Thyroid gland (tissue), 4 donors: ENCODE data around the gene DEFB125. TPM values are rescaled to one million over a fixed set of nuclear protein-coding genes. Genes with fewer than 3 reads are reported as not detected.

ENCODE experiments used
- DNase-seq, 2 donors: peaks; one replicate each; pipeline ENCODE4 v3.0.0-alpha.2; 2019
- H3K27ac ChIP-seq, 3 donors: fragments of 200-600 bp; sonication (generic); 1 replicate in 2 of 3; 2 replicates in 1 of 3; pipeline ENCODE4 v1.5.1; 2016 to 2019; ENCODE audit warnings: mild to moderate bottlenecking in 1 of 3, moderate library complexity in 1 of 3
- H3K27me3 ChIP-seq: fragments of 200-600 bp; sonication (generic); one replicate; pipeline ENCODE4 v1.5.1; 2019
- H3K36me3 ChIP-seq, 2 donors: fragments of 200-600 bp; sonication (generic); one replicate each; pipeline ENCODE4 v1.5.1; 2016 to 2019
- H3K4me1 ChIP-seq, 2 donors: fragments of 200-600 bp; sonication (generic); one replicate each; pipeline ENCODE4 v1.5.1; 2017 to 2019
- H3K4me3 ChIP-seq, 3 donors: fragments of 200-600 bp; sonication (generic); replicated peaks in 1 of 3; 1 replicate in 2 of 3; 2 replicates in 1 of 3; pipeline ENCODE4 v1.5.1; 2016; ENCODE audit warnings: mild to moderate bottlenecking in 1 of 3
- H3K9me3 ChIP-seq: fragments of 200-600 bp; sonication (generic); one replicate; pipeline ENCODE4 v1.5.1; 2017
- POLR2A ChIP-seq, 2 donors: fragments of 450-650 bp; IDR thresholded peaks; one replicate each; pipeline ENCODE4 v1.6.1; 2017; ENCODE audit warnings: antibody characterized with exemption in 2 of 2, mild to moderate bottlenecking in 2 of 2, moderate library complexity in 1 of 2
- WGBS, 2 donors: methylation state at CpG; one replicate each; pipeline ENCODE4 v1.1.5; 2017; 5-methylcytosine and 5-hydroxymethylcytosine counted together
- intact Hi-C: fragments of 100-400 bp; cut with DNase I; formaldehyde crosslinking; loops from one replicate; pipeline ENCODE4 v1.15.1; 2023
- total RNA-seq, 4 donors: library from RNA; depleted of rRNA; stranded (reverse); fragments of >200 nt; gene quantifications; one replicate each; pipeline ENCODE4 v1.2.3, GENCODE V29; 2016
- TF ChIP-seq, protein P1 (sequence below), 6 experiments: fragments of 200-600 bp in 3 of 6; fragments of 450-650 bp in 3 of 6; sonication (generic) in 3 of 6; IDR thresholded peaks; one replicate each; pipeline ENCODE4 v1.5.1; 2016 to 2019; ENCODE audit warnings: antibody characterized with exemption in 6 of 6, mild to moderate bottlenecking in 2 of 6, inconsistent platforms in 1 of 6, moderate library complexity in 1 of 6

Gene DEFB125
- total RNA-seq, 4 donors from 2014 or later: not detected

DNA sequence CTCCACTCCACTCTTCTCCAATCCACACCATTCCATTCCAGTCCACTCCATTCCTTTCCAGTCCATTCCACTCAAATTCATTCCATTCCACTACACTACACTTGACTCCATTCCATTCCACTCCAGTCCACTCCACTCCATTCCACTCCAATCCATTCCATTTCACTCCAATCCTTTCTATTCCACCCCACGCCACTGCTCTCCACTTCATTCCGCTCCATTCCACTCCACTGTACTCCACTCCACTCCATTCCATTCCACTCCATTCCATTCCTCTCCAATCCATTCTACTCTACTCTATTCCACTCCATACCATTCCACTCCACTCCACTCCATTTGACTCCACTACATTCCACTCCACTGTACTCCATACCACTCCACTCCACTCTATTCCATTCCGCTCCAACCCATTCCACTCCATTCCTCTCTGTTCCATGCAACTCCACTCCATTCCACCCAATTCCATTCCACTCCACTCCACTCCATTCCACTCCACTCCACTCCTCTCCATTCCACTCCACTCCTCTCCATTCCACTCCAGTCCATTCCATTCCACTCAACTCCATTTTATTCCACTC, 23.4 kb upstream of the DEFB125 start:
- no peaks in the 10 kb centered on the region for H3K36me3 ChIP-seq
- no peak for TF ChIP-seq POLR2A (IDR thresholded peaks at IDR 0.05)
- TF ChIP-seq, protein P1, sequence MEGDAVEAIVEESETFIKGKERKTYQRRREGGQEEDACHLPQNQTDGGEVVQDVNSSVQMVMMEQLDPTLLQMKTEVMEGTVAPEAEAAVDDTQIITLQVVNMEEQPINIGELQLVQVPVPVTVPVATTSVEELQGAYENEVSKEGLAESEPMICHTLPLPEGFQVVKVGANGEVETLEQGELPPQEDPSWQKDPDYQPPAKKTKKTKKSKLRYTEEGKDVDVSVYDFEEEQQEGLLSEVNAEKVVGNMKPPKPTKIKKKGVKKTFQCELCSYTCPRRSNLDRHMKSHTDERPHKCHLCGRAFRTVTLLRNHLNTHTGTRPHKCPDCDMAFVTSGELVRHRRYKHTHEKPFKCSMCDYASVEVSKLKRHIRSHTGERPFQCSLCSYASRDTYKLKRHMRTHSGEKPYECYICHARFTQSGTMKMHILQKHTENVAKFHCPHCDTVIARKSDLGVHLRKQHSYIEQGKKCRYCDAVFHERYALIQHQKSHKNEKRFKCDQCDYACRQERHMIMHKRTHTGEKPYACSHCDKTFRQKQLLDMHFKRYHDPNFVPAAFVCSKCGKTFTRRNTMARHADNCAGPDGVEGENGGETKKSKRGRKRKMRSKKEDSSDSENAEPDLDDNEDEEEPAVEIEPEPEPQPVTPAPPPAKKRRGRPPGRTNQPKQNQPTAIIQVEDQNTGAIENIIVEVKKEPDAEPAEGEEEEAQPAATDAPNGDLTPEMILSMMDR (IDR thresholded peaks at IDR 0.05): no peak
- DNase-seq: no peak
- intact Hi-C loops: no loop called here
- 82 to 88% methylated on average over 3 of the region's 3 CpGs for whole genome bisulfite sequencing, 2 donors
- H3K4me3 ChIP-seq: no peak overlapping the region
- no peak overlapping the region for H3K27ac ChIP-seq
- H3K4me1 ChIP-seq: no peaks in the 10 kb centered on the region
- no peaks in the 10 kb centered on the region for H3K9me3 ChIP-seq
- H3K27me3 ChIP-seq: no peaks in the 10 kb centered on the region

DNA sequence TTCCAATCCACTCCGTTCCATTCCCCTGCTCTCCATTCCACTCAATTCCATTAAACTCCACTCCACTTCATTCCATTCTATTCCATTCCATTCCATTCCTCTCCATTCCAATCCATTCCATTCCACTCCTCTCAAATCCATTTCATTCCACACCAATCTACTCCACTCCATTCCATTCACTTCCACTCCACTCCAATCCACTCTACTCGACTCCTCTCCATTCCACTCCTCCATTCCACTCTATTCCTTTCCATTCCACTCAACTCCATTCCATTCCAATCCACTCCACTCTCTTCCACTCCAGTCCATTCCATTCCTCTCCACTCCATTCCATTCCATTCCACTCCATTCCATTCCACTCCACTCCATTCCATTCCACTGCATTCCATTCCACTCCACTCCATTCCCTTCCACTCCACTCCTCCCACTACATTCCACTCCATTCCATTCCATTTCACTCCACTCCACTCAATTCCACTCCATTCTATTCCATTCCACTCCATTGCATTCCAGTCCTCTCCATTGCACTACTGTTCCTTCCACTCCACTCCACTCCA, 22.6 kb upstream of the DEFB125 start:
- DNase-seq: no peak
- Histone ChIP-seq H3K4me3 (no peak overlapping the region), H3K9me3 (no peaks in the 10 kb centered on the region), H3K27ac (no peak overlapping the region), H3K4me1 (no peaks in the 10 kb centered on the region), H3K36me3 (no peaks in the 10 kb centered on the region), H3K27me3 (no peaks in the 10 kb centered on the region)
- intact Hi-C loops: no loop called here
- WGBS, 2 donors: 83 to 84% methylated on average over 2 of the region's 2 CpGs
- TF ChIP-seq POLR2A (IDR thresholded peaks at IDR 0.05): no peak

DNA sequence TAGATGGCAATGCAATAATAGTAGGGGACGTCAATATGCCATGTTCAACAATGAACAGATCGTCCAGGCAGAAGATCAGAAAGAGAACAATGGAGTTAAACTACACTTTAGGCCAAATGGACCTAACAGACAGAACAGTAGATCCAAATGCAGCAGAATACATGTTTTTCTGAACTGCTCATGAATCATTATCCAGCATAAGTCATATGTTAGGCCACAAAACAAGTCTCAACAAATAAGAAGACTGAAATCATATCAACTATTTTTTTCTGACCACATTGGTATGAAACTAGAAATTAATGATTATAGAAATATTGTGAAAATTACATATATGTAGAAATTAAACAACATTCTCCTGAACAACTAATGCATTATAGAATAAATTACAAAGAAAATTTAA, 10.2 kb upstream of the DEFB125 start:
- no peaks in the 10 kb centered on the region for H3K36me3 ChIP-seq
- no peak overlapping the region for H3K4me3 ChIP-seq
- no peaks in the 10 kb centered on the region for H3K4me1 ChIP-seq
- intact Hi-C loops: no loop called here
- 53 to 60% methylated on average over 2 of the region's 2 CpGs for WGBS, 2 donors
- no peak for DNase-seq
- H3K9me3 ChIP-seq: peaks cover 7% of the 10 kb centered on the region
- no peak overlapping the region for H3K27ac ChIP-seq
- TF ChIP-seq POLR2A (IDR thresholded peaks at IDR 0.05): no peak
- TF ChIP-seq, protein P1 (IDR thresholded peaks at IDR 0.05): no peak
- no peaks in the 10 kb centered on the region for H3K27me3 ChIP-seq

DNA sequence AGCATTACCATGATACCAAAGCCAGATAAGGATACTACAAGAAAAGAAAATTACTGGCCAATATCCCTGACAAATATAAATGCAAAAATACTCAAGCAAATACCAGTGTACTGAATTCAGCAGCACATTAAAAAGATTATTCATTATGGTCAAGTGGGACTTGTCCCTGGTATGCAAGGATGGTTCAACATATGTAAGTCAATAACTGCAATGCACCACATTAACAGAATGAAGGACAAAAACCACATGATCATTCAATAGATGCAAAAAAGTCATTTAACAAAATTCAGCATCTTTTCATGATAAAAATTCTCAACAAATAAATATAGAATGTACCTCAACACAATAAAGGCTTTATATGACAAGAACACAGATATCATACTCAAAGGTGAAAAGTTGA, 9.1 kb upstream of the DEFB125 start:
- no peak for DNase-seq
- intact Hi-C loops: no loop called here
- no peaks in the 10 kb centered on the region for H3K4me1 ChIP-seq
- peaks cover 7% of the 10 kb centered on the region for H3K9me3 ChIP-seq
- H3K27ac ChIP-seq: no peak overlapping the region
- no peaks in the 10 kb centered on the region for H3K27me3 ChIP-seq
- TF ChIP-seq, protein P1 (IDR thresholded peaks at IDR 0.05): no peak
- no peak for TF ChIP-seq POLR2A (IDR thresholded peaks at IDR 0.05)
- no peak overlapping the region for H3K4me3 ChIP-seq
- no peaks in the 10 kb centered on the region for H3K36me3 ChIP-seq

DNA sequence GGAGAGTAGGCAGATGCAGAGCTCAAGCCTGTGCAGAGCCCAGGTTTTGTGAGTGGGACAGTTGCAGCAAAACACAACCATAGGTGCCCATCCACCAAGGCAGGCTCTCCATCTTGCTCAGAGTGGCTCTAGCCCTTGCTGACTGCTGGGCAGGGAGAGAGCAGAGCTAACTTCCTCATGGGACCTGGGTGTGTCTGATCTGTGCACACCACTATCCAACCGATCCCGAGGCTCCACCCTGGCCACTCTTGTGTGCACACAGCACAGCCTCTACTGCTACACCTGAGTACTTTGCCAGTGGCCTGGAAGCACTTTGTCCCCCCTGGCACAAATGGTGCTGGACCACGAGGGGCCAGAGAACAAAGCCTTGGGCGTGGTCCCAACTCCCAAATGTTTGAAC, 7.9 kb upstream of the DEFB125 start:
- no peaks in the 10 kb centered on the region for H3K36me3 ChIP-seq
- no peak overlapping the region for H3K27ac ChIP-seq
- no peak for TF ChIP-seq POLR2A (IDR thresholded peaks at IDR 0.05)
- DNase-seq: no peak
- H3K27me3 ChIP-seq: no peaks in the 10 kb centered on the region
- H3K4me1 ChIP-seq: no peaks in the 10 kb centered on the region
- H3K4me3 ChIP-seq: no peak overlapping the region
- H3K9me3 ChIP-seq: peaks cover 7% of the 10 kb centered on the region
- WGBS, 2 donors: 62 to 72% methylated on average over 4 of the region's 4 CpGs
- intact Hi-C loops: no loop called here

DNA sequence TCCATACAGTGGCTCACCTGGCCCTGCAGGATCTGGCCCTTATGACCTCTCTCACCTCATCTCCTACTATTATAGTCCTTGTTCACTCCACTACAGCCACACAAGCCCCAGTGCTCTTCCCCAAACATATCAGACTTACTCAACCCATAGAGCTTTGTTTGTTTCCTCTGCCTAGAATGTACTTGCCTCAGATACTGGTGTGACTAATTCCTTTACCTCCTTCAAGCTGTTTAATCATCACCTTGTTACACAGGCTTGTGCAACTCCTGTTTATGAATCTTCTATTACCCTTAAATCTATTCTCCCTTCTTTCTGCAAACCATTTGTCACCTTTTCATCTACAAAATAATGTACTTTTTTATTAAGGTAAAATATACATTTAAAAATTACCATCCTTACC, 3.2 kb downstream of the DEFB125 start:
- Histone ChIP-seq H3K4me1 (no peaks in the 10 kb centered on the region), H3K4me3 (no peak overlapping the region), H3K36me3 (no peaks in the 10 kb centered on the region), H3K27me3 (no peaks in the 10 kb centered on the region), H3K9me3 (no peaks in the 10 kb centered on the region), H3K27ac (no peak overlapping the region)
- intact Hi-C loops: no loop called here
- DNase-seq: no peak
- TF ChIP-seq, protein P1 (IDR thresholded peaks at IDR 0.05): no peak
- no peak for TF ChIP-seq POLR2A (IDR thresholded peaks at IDR 0.05)
